Renal pelvis (tissue), 4 donors: ENCODE data around the gene PPP4R1. TPM values are rescaled to one million over a fixed set of nuclear protein-coding genes. Genes with fewer than 3 reads are reported as not detected.

ENCODE experiments used
- DNase-seq: peaks from one replicate; pipeline ENCODE4 v3.0.0-alpha.2; 2013
- polyA plus RNA-seq, 3 donors: library from polyadenylated mRNA; unstranded; fragments of 120-200 nt; gene quantifications; one replicate each; pipeline ENCODE4 v1.2.1, GENCODE V29; 2013; ENCODE audit not compliant: insufficient read length in 3 of 3

Gene PPP4R1
- polyA plus RNA-seq, 3 donors, result 82.3 to 96.2 (median 93.2) TPM

DNA sequence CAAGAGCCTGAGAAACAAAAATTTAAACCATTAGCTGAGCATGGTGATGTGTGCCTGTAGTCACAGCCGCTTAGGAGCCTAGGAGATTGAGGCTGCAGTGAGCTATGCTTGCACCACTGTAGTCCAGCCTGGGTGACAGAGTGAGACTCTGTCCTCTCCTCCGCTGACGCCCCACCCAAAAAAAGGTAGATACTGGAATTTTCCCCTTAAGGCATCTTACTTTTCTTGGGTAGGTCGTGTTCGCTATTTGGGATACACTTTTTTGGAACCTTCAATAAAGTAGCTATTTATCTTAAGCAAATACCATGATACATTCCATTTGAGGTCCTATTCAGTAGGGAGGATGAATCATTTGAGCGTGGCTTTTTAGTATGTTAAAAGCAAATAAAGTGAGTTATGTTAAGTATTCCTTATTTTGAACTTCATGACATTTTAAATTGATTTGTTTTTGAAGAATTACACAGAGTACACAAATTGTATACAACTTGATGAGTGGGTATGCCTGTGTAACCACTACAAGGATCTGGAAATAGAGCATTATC is 100.3 kb downstream of the PPP4R1 start:
- no peak for DNase-seq

- no peak for DNase-seq
Measured at GRCh38 chr18:9508446-9509025, 105.8 kb downstream of the PPP4R1 start.

DNA sequence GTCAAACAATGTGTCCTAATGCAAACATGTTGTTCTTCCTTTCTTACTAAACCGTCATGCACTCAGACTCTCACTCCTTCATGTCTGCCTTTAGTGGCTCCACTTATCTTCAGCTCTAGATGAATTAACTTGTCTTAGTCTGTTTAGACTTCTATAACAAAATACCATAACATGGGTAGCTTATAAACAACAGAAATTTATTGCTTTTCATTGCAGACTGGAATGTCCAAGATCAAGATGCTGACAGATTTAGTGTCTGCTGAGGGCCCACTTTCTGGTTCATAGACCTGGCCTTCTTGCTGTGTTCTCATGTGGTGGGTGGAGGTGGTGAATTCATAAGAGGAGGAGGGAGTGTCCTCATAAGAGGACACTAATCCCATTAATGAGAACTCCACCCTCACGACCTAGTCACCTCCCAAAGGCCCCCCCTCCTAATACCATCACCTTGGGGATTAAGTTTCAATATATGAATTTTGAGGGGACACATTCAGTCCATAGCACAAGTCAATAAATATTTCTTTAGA is 106.7 kb downstream of the PPP4R1 start:
- DNase-seq, result no peak

DNA sequence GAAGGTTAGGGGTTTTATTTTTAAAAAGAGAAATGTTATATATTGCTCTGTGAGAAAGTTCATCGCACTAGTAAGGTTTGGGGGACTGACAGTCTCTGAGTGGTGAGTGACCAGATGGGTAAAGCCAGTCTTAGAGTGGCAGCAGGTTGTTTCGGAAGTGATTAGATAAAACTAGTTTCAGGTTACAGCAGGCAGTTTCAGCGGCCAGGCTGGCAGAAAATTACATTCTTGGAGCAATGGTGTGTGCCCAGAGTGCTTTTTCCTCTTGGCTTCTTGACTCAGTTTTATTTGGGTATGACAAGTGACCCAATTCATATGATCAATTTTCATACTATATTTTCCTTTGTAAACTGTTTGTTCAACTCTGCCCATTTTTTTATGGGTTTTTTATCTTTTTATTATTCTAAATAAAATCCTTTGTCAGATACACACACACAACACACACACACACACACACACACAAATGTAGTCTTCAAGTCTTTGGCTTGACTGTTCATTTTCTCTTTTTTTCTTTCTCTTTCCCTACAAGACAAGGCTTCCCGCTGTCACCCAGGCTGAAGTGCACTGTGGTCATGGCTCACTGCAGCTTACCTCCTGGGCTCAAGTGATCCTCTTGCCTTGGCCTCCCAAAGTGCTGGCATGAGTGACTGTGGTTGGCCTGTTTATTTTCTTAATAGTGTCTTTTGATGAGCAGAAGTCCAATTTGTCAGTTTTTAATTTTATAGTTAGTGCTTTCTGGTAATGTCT is 108.1 kb downstream of the PPP4R1 start:
- no peak for DNase-seq

Other genes with a start within 250 kb of the PPP4R1 start
- gene RALBP1, start 139.0 kb downstream of the PPP4R1 start, polyA plus RNA-seq, result 10 to 100 TPM; 73.8 to 76.6 (median 73.9) TPM
- 10 to 100 TPM; 22.8 to 27.5 (median 25.7) TPM for gene RAB31, start 93.7 kb upstream of the PPP4R1 start, polyA plus RNA-seq